Neural cell (in vitro differentiated cells): Measurements from ENCODE around the gene DGLUCY.

Experiments
- CTCF ChIP-seq: fragments of 450-650 bp; IDR thresholded peaks from 2 replicates; pipeline ENCODE4 v1.5.1; 2014; ENCODE audit warnings: antibody characterized with exemption, mild to moderate bottlenecking, moderate library complexity; ENCODE audit not compliant: poor library complexity, severe bottlenecking
- EP300 ChIP-seq: fragments of 450-650 bp; conservative IDR thresholded peaks from 2 replicates; pipeline ENCODE4 v1.6.1; 2014; ENCODE audit warnings: antibody characterized with exemption, mild to moderate bottlenecking, moderate library complexity; ENCODE audit not compliant: poor library complexity, severe bottlenecking
- EZH2 ChIP-seq: fragments of 200-600, 300-800 bp; shearing (Covaris generic), sonication (generic); IDR thresholded peaks from 2 replicates; pipeline ENCODE4 v1.6.1; 2014; ENCODE audit warnings: antibody characterized with exemption, low read length, borderline replicate concordance, mild to moderate bottlenecking; ENCODE audit not compliant: insufficient read depth, poor library complexity, severe bottlenecking
- MXI1 ChIP-seq: fragments of 450-650 bp; conservative IDR thresholded peaks from 2 replicates; pipeline ENCODE4 v1.6.1; 2014; ENCODE audit warnings: antibody characterized with exemption, mild to moderate bottlenecking; ENCODE audit not compliant: poor library complexity, severe bottlenecking
- POLR2AphosphoS5 ChIP-seq: IDR thresholded peaks from 2 replicates; pipeline ENCODE4 v1.6.1; 2012
- REST ChIP-seq: IDR thresholded peaks from 2 replicates; pipeline ENCODE4 v1.6.1; 2012; ENCODE audit warnings: borderline replicate concordance
- SMC3 ChIP-seq: fragments of 450-650 bp; conservative IDR thresholded peaks from 2 replicates; pipeline ENCODE4 v1.6.1; 2014; ENCODE audit warnings: antibody characterized with exemption, mild to moderate bottlenecking, moderate library complexity; ENCODE audit not compliant: poor library complexity

GRCh38 chr14:91123201-91123600, 9.3 kb downstream of the DGLUCY start:
- no peak for TF ChIP-seq EZH2
- TF ChIP-seq CTCF: no peak
- no peak for TF ChIP-seq EP300
- TF ChIP-seq SMC3: no peak
- TF ChIP-seq POLR2AphosphoS5: no peak
- no peak for TF ChIP-seq REST
- no peak for TF ChIP-seq MXI1
